Thoracic aorta (tissue), 2 donors: ENCODE measurements around the gene ZDHHC13. TPM values are rescaled to one million over a fixed set of nuclear protein-coding genes. Genes with fewer than 3 reads are reported as not detected.

Experiments used
- ATAC-seq: fragments of 150-250 bp; one replicate; pipeline ENCODE4 v1.8.0; 2017; ENCODE audit warnings: low read depth; ENCODE audit not compliant: insufficient number of reproducible peaks, low FRiP score
- DNase-seq: peaks from one replicate; pipeline ENCODE4 v3.0.0-alpha.2; 2020; ENCODE audit warnings: low spot score
- H3K27ac ChIP-seq, 2 donors: fragments of 200-600 bp; sonication (generic); 1 replicate in 1 of 2; 2 replicates in 1 of 2; pipeline ENCODE4 v1.5.1; 2016; ENCODE audit warnings: mild to moderate bottlenecking in 2 of 2, moderate library complexity in 2 of 2
- H3K27me3 ChIP-seq: fragments of 200-600 bp; sonication (generic); replicated peaks from 2 replicates; pipeline ENCODE4 v1.6.0; 2016; ENCODE audit warnings: mild to moderate bottlenecking; ENCODE audit not compliant: insufficient read depth
- H3K36me3 ChIP-seq: fragments of 200-600 bp; sonication (generic); one replicate; pipeline ENCODE4 v1.5.1; 2016
- H3K4me1 ChIP-seq, 2 donors: fragments of 200-600 bp; sonication (generic); 1 replicate in 1 of 2; 2 replicates in 1 of 2; pipeline versions ENCODE4 v1.5.1 to v1.6.0; 2016; ENCODE audit warnings: low read depth in 2 of 2, mild to moderate bottlenecking in 1 of 2; ENCODE audit not compliant: control insufficient read depth in 1 of 2
- H3K4me3 ChIP-seq: fragments of 200-600 bp; sonication (generic); 2 replicates; pipeline ENCODE4 v1.5.1; 2016; ENCODE audit warnings: mild to moderate bottlenecking
- H3K9me3 ChIP-seq: fragments of 200-600 bp; sonication (generic); 2 replicates; pipeline ENCODE4 v1.5.1; 2016
- total RNA-seq, 2 donors: library from RNA; depleted of rRNA; stranded (reverse); fragments of >200 nt; gene quantifications; one replicate each; pipeline versions ENCODE4 v1.1.0 to v1.2.3, GENCODE V29; 2016
- TF ChIP-seq, protein P1 (sequence below): fragments of 200-600 bp; sonication (generic); IDR thresholded peaks from one replicate; pipeline ENCODE4 v1.5.1; 2019; ENCODE audit warnings: antibody characterized with exemption

ZDHHC13 gene
- total RNA-seq, 2 donors from 2014 or later = 11.9 to 12.6 TPM

DNA sequence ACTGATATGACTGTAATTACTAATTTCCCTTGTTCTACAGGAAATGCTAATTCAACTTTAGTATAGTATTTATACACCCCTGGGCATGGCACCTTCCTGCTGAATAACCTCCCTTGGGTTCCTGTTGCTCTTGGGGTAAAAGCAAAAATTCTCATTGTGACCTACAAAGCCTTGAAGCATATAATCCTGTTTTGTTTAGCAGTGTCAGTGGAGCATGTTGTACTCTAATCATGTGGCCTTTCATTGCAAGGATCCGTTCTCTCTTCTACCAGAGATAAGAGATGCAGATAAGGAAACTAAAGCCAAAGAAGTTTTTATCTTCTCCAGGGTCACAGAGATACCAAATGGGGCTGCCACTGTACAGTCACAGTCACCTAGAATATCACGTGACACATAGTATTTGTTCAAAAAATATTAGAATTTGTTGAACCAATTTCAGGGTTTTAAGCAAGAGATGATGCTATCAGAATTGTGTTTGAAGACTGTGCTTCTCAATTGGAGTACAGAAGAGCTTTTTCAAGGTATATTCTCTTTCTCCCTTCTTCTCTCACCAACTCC lies 59.7 kb downstream of the ZDHHC13 start:
- TF ChIP-seq, protein P1, sequence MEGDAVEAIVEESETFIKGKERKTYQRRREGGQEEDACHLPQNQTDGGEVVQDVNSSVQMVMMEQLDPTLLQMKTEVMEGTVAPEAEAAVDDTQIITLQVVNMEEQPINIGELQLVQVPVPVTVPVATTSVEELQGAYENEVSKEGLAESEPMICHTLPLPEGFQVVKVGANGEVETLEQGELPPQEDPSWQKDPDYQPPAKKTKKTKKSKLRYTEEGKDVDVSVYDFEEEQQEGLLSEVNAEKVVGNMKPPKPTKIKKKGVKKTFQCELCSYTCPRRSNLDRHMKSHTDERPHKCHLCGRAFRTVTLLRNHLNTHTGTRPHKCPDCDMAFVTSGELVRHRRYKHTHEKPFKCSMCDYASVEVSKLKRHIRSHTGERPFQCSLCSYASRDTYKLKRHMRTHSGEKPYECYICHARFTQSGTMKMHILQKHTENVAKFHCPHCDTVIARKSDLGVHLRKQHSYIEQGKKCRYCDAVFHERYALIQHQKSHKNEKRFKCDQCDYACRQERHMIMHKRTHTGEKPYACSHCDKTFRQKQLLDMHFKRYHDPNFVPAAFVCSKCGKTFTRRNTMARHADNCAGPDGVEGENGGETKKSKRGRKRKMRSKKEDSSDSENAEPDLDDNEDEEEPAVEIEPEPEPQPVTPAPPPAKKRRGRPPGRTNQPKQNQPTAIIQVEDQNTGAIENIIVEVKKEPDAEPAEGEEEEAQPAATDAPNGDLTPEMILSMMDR = no peak
- H3K27ac ChIP-seq = no peak overlapping the region
- H3K27me3 ChIP-seq = no peaks in the 10 kb centered on the region
- DNase-seq (no peak), ATAC-seq (no peak)
- H3K4me3 ChIP-seq = no peak overlapping the region
- no peaks in the 10 kb centered on the region for H3K9me3 ChIP-seq
- peaks cover 12% of the 10 kb centered on the region for H3K36me3 ChIP-seq
- H3K4me1 ChIP-seq = no peaks in the 10 kb centered on the region

DNA sequence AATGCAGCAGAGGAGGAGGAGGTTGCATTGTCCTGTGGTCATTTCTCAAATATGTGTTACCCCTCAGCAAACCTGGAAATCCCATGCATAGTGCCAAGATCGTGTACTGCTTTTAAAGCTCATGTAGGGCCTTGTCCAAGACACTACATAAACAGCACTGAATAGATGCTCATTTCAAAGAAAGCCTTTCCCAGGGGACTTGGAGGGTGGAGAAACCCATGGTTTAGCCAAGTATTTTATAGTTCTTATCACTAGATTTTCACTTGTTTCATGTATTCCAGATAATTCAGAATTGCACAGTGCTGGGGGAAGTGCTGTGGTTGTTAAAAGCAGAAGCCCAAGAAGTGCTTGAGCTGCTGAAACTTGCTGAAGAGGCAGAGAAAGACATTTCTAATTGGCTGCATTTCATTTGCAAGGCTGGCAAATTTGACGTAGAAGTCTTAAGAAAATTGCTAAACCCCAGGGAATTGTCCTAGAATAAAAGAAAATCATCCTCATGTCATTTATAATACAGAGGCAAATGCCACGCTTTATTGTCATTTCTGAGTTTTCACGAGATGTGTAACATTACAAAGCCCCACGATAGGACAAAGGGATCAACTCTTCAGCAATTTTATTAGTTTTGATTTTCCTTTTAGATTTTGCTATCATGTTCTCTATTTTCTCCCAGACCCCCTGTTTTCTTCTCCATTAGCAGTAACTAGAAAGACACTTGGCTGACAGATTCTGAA lies 64.7 kb downstream of the ZDHHC13 start:
- ATAC-seq = no peak
- H3K4me3 ChIP-seq = no peak overlapping the region
- H3K27me3 ChIP-seq = no peaks in the 10 kb centered on the region
- no peaks in the 10 kb centered on the region for H3K4me1 ChIP-seq
- H3K36me3 ChIP-seq = no peaks in the 10 kb centered on the region
- H3K9me3 ChIP-seq = no peaks in the 10 kb centered on the region
- DNase-seq = no peak
- TF ChIP-seq, protein P1 = no peak
- no peak overlapping the region for H3K27ac ChIP-seq

DNA sequence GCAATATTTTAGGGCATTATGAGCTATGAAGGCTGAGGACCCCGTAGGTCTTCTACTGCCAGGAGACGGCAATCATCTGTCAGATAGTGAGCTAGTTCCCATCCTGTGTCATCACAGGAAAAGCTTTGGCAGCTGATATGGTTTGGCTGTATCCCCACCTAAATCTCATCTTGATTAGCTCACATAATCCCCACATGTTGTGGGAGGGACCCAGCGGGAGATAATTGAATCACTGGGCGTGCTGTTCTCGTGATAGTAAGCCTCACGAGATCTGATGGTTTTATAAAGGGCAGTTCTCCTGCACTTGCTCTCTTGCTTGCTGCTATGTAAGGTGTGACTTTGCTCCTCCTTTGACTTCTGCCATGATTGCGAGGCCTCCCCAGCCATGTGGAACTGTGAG lies 66.7 kb downstream of the ZDHHC13 start:
- Histone ChIP-seq H3K27ac (no peak overlapping the region), H3K36me3 (no peaks in the 10 kb centered on the region), H3K9me3 (no peaks in the 10 kb centered on the region), H3K4me1 (no peaks in the 10 kb centered on the region), H3K4me3 (no peak overlapping the region), H3K27me3 (no peaks in the 10 kb centered on the region)
- DNase-seq (no peak), ATAC-seq (no peak)
- TF ChIP-seq, protein P1 = no peak

DNA sequence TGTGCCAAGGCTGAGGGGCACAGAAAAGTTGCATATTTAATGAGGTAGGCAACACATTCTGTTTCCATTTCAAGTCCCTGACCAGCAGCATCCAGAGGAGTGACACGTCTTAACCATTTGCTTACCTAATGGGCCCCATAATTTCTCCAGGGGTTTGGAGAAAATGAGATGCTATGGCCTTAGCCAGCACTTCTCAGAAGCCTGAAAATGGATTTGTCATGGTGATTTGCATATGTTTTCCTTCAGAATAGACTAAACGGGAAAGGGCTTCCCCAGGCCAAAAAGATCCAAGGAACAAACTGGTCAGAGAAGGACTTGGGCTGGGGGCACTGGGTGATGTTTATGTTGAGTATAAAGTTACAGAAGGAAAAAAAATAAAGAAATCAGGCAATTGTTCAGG lies 68.1 kb downstream of the ZDHHC13 start:
- no peak overlapping the region for H3K27ac ChIP-seq
- H3K4me3 ChIP-seq = no peak overlapping the region
- no peaks in the 10 kb centered on the region for H3K27me3 ChIP-seq
- no peaks in the 10 kb centered on the region for H3K4me1 ChIP-seq
- TF ChIP-seq, protein P1 = no peak
- H3K36me3 ChIP-seq = no peaks in the 10 kb centered on the region
- no peaks in the 10 kb centered on the region for H3K9me3 ChIP-seq
- DNase-seq (no peak), ATAC-seq (no peak)

DNA sequence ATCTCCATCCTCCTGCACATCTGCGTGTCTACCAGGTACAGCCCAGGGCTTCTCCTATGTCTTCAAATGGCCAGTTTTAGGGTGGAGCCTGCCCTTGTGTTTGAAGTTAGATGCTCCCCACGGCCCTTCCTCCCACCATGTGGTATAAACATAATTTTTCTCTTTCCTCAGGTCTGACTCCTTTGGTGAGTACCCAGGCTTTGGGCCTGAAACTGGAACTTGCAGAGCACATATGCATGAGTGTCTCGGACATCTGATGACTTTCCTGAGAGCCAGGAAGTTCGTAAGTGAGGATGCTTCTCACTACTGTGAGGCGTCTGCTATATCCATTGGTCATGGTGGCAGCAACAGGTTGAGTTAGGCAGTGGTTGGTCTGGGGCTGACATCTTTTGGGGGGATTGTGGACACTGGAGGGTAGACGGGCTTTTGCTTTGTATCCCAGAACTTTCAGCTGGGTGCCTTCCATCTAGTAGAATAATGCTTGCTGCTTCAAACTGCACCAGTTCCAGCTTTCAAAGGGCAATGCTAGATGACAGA lies 68.6 kb downstream of the ZDHHC13 start:
- Histone ChIP-seq H3K27ac (no peak overlapping the region), H3K27me3 (no peaks in the 10 kb centered on the region), H3K9me3 (no peaks in the 10 kb centered on the region), H3K4me1 (no peaks in the 10 kb centered on the region), H3K4me3 (no peak overlapping the region), H3K36me3 (no peaks in the 10 kb centered on the region)
- no peak for DNase-seq
- ATAC-seq = no peak
- TF ChIP-seq, protein P1 = no peak
